ENCODE results near the gene BPIFA2.

Gene BPIFA2

DNA sequence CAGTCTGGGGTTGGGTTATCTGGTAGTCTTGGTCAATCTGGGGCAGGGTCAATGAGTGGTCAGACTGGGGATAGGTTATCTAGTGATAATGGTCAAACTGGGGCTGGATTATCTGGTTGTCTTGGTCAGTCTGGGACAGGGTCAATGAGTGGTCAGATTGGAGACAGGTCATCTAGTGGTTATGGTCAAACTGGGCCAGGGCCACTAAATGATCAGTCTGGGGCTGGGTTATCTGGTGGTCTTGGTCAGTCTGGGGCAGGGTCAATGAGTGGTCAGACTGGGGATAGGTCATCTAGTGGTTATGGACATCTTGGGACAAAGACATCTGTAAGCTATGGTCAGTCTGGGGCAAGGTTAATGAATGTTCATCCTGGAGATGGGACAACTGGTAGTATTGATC, 28.5 kb upstream of the BPIFA2 start:
- DNase-seq (ENCODE audit: low read depth) = no peak
- no peak overlapping the region for H3K4me3 ChIP-seq (replicated peaks; ENCODE audit: low read depth, low read length)
- no peak for TF ChIP-seq CTCF (IDR thresholded peaks at IDR 0.05; ENCODE audit: low read length, missing control alignments)

DNA sequence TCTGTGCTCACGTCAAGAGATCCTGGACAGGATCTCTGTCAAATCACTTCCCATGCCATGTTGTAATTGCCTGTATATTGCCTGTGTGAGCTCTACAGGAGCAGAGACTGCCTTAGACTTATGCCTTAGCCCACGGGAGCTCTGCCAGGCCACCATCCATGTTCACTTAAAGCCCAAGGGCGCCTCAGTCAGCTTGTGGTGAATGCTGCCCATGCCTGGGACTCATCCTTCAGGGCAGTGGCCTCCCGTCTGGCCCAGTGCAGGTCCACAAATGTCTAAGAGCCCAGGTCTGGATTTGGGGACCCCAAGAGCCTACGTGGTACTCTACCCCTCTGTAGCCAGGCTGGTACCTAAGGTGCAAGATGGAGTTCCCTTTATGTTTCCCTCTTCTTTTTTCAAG, 22.4 kb upstream of the BPIFA2 start:
- no peak for DNase-seq (ENCODE audit: low read depth)
- H3K4me3 ChIP-seq (replicated peaks; ENCODE audit: low read depth, low read length) = no peak overlapping the region
- no peak for TF ChIP-seq CTCF (IDR thresholded peaks at IDR 0.05; ENCODE audit: low read length, missing control alignments)

- no peak overlapping the region for H3K4me3 ChIP-seq (replicated peaks; ENCODE audit: low read depth, low read length)
- TF ChIP-seq CTCF (IDR thresholded peaks at IDR 0.05; ENCODE audit: low read length, missing control alignments) = no peak
- no peak for DNase-seq (ENCODE audit: low read depth)
These were observed 20.7 kb upstream of the BPIFA2 start for GRCh38 chr20:33147299-33147698.

DNA sequence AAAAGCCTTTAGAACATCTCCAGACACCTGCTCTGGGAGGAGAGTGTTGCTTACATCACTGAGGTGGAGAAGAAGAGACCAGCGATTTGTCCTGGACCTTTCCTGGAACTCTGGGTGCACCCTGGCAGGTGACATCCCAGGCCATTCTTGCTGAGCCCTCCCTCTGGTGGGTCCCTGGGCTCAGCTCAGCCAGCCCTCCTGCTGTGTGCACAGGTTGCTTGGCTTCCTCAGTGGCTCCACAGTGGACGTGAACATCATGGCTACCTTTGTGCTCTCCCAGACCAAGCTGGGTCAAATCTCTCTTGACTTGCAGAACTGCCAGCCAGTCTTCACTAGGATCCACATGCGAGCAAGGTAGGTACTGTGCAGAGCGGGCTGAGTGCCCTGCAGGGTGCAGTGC, 19.9 kb upstream of the BPIFA2 start:
- no peak for TF ChIP-seq CTCF (IDR thresholded peaks at IDR 0.05; ENCODE audit: low read length, missing control alignments)
- no peak overlapping the region for H3K4me3 ChIP-seq (replicated peaks; ENCODE audit: low read depth, low read length)
- no peak for DNase-seq (ENCODE audit: low read depth)

GRCh38 chr20:33154252-33154651, 13.7 kb upstream of the BPIFA2 start:
- no peak for DNase-seq (ENCODE audit: low read depth)
- no peak overlapping the region for H3K4me3 ChIP-seq (replicated peaks; ENCODE audit: low read depth, low read length)
- no peak for TF ChIP-seq CTCF (IDR thresholded peaks at IDR 0.05; ENCODE audit: low read length, missing control alignments)

DNA sequence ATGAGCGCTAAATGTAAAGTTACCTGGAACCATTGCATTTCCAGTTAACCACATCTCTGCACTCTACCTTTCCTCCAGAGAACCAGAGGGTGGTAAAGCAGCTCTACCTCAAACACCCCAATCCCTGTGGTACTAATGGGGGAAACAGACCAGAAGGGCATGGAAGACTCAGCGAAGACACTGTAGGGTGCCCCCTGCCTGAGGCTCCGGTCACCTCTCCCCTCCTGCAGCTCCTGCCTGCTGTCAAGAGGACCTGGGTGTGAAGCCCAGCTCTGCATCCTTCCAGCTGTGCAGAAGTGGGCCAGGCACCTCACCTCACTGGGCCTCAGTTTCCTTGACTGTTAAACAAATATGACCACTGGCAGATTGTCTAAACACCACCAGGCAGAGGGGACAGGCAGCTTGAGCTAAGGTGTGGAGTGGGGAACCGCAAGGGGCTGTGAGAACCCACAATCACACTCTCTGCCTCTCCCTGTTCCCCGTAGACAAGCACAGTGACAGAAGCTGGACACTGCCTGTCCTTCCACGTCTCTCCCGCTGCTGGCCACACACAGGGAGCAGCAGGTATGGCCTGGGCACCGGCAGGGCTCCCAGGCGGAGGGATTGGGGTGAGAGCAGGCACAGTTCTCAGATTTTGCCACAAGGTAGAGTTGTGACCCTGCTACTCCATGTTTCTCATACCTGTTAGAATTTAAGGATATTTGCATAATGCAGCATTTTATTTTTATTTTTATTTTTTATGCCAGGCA, 9.1 kb upstream of the BPIFA2 start:
- DNase-seq (ENCODE audit: low read depth) = no peak
- TF ChIP-seq CTCF (IDR thresholded peaks at IDR 0.05; ENCODE audit: low read length, missing control alignments) = no peak

GRCh38 chr20:33159713-33160112, 8.2 kb upstream of the BPIFA2 start:
- TF ChIP-seq CTCF (IDR thresholded peaks at IDR 0.05; ENCODE audit: low read length, missing control alignments) = no peak
- DNase-seq (ENCODE audit: low read depth) = no peak

More for the DNA sequence above, 9.1 kb upstream of the BPIFA2 start:
- no peak overlapping the region for H3K4me3 ChIP-seq (replicated peaks; ENCODE audit: low read depth, low read length)

More at GRCh38 chr20:33159713-33160112, 8.2 kb upstream of the BPIFA2 start:
- no peak overlapping the region for H3K4me3 ChIP-seq (replicated peaks; ENCODE audit: low read depth, low read length)

All from fibroblast of pulmonary artery (primary cell).